HEK293 (cell line): ENCODE measurements around the gene DDX24.

Experiments used
- CTCF ChIP-seq: fragments of 450-650 bp; formaldehyde crosslinking; IDR thresholded peaks from 2 replicates; pipeline ENCODE4 v1.5.1; 2016; ENCODE audit warnings: missing biosample characterization, missing genetic modification characterization
- MYNN ChIP-seq: fragments of 450-650 bp; formaldehyde crosslinking; IDR thresholded peaks from 2 replicates; pipeline ENCODE4 v1.5.1; 2016; ENCODE audit warnings: missing biosample characterization, missing genetic modification characterization, borderline replicate concordance
- ZBTB17 ChIP-seq: fragments of 450-650 bp; formaldehyde crosslinking; IDR thresholded peaks from 2 replicates; pipeline ENCODE4 v1.5.1; 2016; ENCODE audit warnings: missing biosample characterization, missing genetic modification characterization
- ZFP41 ChIP-seq: fragments of 450-650 bp; formaldehyde crosslinking; IDR thresholded peaks from 2 replicates; pipeline ENCODE4 v1.5.1; 2016; ENCODE audit warnings: missing biosample characterization, missing genetic modification characterization, borderline replicate concordance
- ZNF324 ChIP-seq: fragments of 450-650 bp; formaldehyde crosslinking; IDR thresholded peaks from 2 replicates; pipeline ENCODE4 v1.5.1; 2016; ENCODE audit warnings: missing biosample characterization, missing genetic modification characterization
- ZNF747 ChIP-seq: fragments of 450-650 bp; formaldehyde crosslinking; IDR thresholded peaks from 2 replicates; pipeline ENCODE4 v1.5.1; 2016; ENCODE audit warnings: missing biosample characterization, missing genetic modification characterization
- ZXDB ChIP-seq: fragments of 450-650 bp; formaldehyde crosslinking; IDR thresholded peaks from 2 replicates; pipeline ENCODE4 v1.5.1; 2016; ENCODE audit warnings: missing biosample characterization, missing genetic modification characterization
- TF ChIP-seq, protein P1 (sequence below): fragments of 450-650 bp; formaldehyde crosslinking; IDR thresholded peaks from 2 replicates; pipeline ENCODE4 v1.5.1; 2016; ENCODE audit warnings: missing biosample characterization, missing genetic modification characterization

GRCh38 chr14:94128216-94128839 lies 47.3 kb upstream of the DDX24 start:
- TF ChIP-seq CTCF (tag by site-specific recombination) (no peak), ZXDB (tag by site-specific recombination) (no peak), MYNN (tag by site-specific recombination) (no peak), ZFP41 (tag by site-specific recombination) (no peak), ZBTB17 (no peak), ZNF747 (tag by site-specific recombination) (no peak), ZNF324 (tag by site-specific recombination) (no peak)
- TF ChIP-seq, protein P1, sequence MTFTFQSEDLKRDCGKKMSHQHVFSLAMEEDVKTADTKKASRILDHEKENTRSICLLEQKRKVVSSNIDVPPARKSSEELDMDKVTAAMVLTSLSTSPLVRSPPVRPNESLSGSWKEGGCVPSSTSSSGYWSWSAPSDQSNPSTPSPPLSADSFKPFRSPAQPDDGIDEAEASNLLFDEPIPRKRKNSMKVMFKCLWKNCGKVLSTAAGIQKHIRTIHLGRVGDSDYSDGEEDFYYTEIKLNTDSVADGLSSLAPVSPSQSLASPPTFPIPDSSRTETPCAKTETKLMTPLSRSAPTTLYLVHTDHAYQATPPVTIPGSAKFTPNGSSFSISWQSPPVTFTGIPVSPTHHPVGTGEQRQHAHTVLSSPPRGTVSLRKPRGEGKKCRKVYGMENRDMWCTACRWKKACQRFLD (tag by site-specific recombination), result no peak
